Neuronal stem cell (in vitro differentiated cells): ENCODE results near the gene AVPR1B.

Source experiments
- DNase-seq: peaks from one replicate; pipeline ENCODE4 v3.0.0-alpha.2; 2013; ENCODE audit warnings: low spot score
- H2AFZ ChIP-seq: one replicate; pipeline ENCODE4 v1.6.1; 2013; ENCODE audit warnings: mild to moderate bottlenecking, low read length, inconsistent platforms
- H2AK5ac ChIP-seq: 2 replicates; pipeline ENCODE4 v1.6.1; 2013; ENCODE audit warnings: low read depth, mild to moderate bottlenecking, inconsistent platforms, low read length, moderate library complexity, mixed read lengths
- H2BK120ac ChIP-seq: 2 replicates; pipeline ENCODE4 v1.6.1; 2013; ENCODE audit warnings: low read depth, mild to moderate bottlenecking, inconsistent platforms, low read length, moderate library complexity, mixed read lengths
- H2BK12ac ChIP-seq: one replicate; pipeline ENCODE4 v1.6.1; 2013; ENCODE audit warnings: low read length, inconsistent platforms
- H2BK15ac ChIP-seq: 2 replicates; pipeline ENCODE4 v1.6.1; 2013; ENCODE audit warnings: mild to moderate bottlenecking, low read length, inconsistent platforms, mixed read lengths
- H2BK5ac ChIP-seq: one replicate; pipeline ENCODE4 v1.6.1; 2013; ENCODE audit warnings: inconsistent platforms, mild to moderate bottlenecking, low read length, moderate library complexity
- H3K14ac ChIP-seq: one replicate; pipeline ENCODE4 v1.6.1; 2013; ENCODE audit warnings: low read length, inconsistent platforms
- H3K18ac ChIP-seq: 2 replicates; pipeline ENCODE4 v1.6.1; 2013; ENCODE audit warnings: low read length, inconsistent platforms
- H3K23ac ChIP-seq: 2 replicates; pipeline ENCODE4 v1.6.1; 2013; ENCODE audit warnings: low read depth, mild to moderate bottlenecking, mixed read lengths, low read length, inconsistent platforms; ENCODE audit not compliant: poor library complexity
- H3K27ac ChIP-seq: replicated peaks from 3 replicates; pipeline ENCODE4 v1.5.1; 2013; ENCODE audit warnings: low read length, inconsistent platforms
- H3K27me3 ChIP-seq, 3 experiments: 2 replicates each; pipeline ENCODE4 v1.6.1; 2013; ENCODE audit warnings: low read length in 3 of 3, mild to moderate bottlenecking in 2 of 3, inconsistent platforms in 1 of 3, low read depth in 1 of 3, mixed read lengths in 1 of 3, moderate library complexity in 1 of 3; ENCODE audit not compliant: control insufficient read depth in 3 of 3, insufficient read depth in 3 of 3
- H3K36me3 ChIP-seq, 2 donors: replicated peaks in 1 of 2; 2 replicates each; pipeline ENCODE4 v1.6.1; 2013; ENCODE audit warnings: low read length in 2 of 2; ENCODE audit not compliant: control insufficient read depth in 2 of 2, insufficient read depth in 2 of 2
- H3K4ac ChIP-seq: 2 replicates; pipeline ENCODE4 v1.6.1; 2013; ENCODE audit warnings: inconsistent platforms, mild to moderate bottlenecking, low read length, moderate library complexity
- H3K4me1 ChIP-seq, 2 donors: 1 replicate in 1 of 2; 2 replicates in 1 of 2; pipeline ENCODE4 v1.6.1; 2013; ENCODE audit warnings: low read length in 2 of 2, low read depth in 1 of 2; ENCODE audit not compliant: control insufficient read depth in 2 of 2, insufficient read depth in 1 of 2
- H3K4me2 ChIP-seq: one replicate; pipeline ENCODE4 v1.6.1; 2013; ENCODE audit warnings: mild to moderate bottlenecking, low read length, inconsistent platforms; ENCODE audit not compliant: insufficient read depth, poor library complexity, severe bottlenecking
- H3K4me3 ChIP-seq, 2 donors: 2 replicates each; pipeline ENCODE4 v1.5.1; 2013; ENCODE audit warnings: low read length in 2 of 2, mild to moderate bottlenecking in 2 of 2, inconsistent platforms in 1 of 2, moderate library complexity in 1 of 2
- H3K79me1 ChIP-seq: one replicate; pipeline ENCODE4 v1.6.1; 2013; ENCODE audit warnings: low read depth, mild to moderate bottlenecking, inconsistent platforms, low read length, moderate library complexity
- H3K9ac ChIP-seq: one replicate; pipeline ENCODE4 v1.6.1; 2013; ENCODE audit warnings: mild to moderate bottlenecking, low read depth, low read length, inconsistent platforms; ENCODE audit not compliant: poor library complexity
- H3K9me3 ChIP-seq, 2 donors: replicated peaks in 1 of 2; 2 replicates each; pipeline versions ENCODE3 to v1.6.1; 2013; ENCODE audit warnings: low read length in 2 of 2, mild to moderate bottlenecking in 2 of 2, inconsistent platforms in 1 of 2, low read depth in 1 of 2, mixed read lengths in 1 of 2, moderate library complexity in 1 of 2; ENCODE audit not compliant: control insufficient read depth in 2 of 2, insufficient read depth in 1 of 2
- H4K8ac ChIP-seq: one replicate; pipeline ENCODE4 v1.6.1; 2013; ENCODE audit warnings: low read depth, mild to moderate bottlenecking, inconsistent platforms, low read length, moderate library complexity
- H4K91ac ChIP-seq: one replicate; pipeline ENCODE4 v1.6.1; 2013; ENCODE audit warnings: low read length, low read depth, mild to moderate bottlenecking, inconsistent platforms; ENCODE audit not compliant: poor library complexity
- WGBS, 2 donors: extraction: QIAGEN DNeasy Blood & Tissue Kit; methylation state at CpG; one replicate each; pipeline ENCODE4 v1.1.7; 2013; ENCODE audit warnings: missing lambda C conversion rate in 2 of 2, mixed read lengths in 1 of 2; ENCODE audit not compliant: insufficient read length in 2 of 2, insufficient replicate concordance in 1 of 2; ENCODE audit errors: extremely low coverage in 2 of 2; 5-methylcytosine and 5-hydroxymethylcytosine counted together

The AVPR1B gene

DNA sequence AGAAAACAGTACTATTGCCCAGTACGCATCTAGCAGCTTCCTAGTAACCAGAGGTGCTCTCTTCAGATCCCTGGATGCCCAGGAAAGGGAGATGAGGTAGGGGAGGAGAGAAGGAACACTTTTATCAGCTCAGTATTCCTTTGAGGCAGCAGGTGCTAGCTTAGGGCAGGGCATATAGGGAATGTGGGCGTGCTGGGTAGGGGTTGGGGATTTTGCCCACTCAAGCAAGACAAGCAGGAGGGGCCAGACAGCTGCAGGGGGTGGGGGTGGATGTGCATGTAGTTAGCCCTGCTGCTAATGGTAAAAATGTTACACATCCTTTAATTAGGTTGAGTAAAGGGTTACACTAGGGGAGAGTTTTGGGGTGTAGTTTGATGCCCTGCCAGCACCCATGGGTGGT lies 18.1 kb upstream of the AVPR1B start:
- Histone ChIP-seq H3K4me1 (peaks cover 0 to 1% of the 10 kb centered on the region in 2 donors), H2BK5ac (no peak overlapping the region), H2AFZ (no peak overlapping the region), H2BK120ac (no peak overlapping the region), H3K4ac (no peak overlapping the region), H3K79me1 (no peaks in the 10 kb centered on the region), H3K9me3 (no peaks in the 10 kb centered on the region), H3K14ac (no peak overlapping the region), H3K4me3 (no peak overlapping the region), H2BK12ac (no peak overlapping the region), H3K18ac (no peak overlapping the region), H3K9ac (no peak overlapping the region), H3K4me2 (no peak overlapping the region), H3K36me3 (no peaks in the 10 kb centered on the region), H3K27me3 (peaks cover 0 to 17% (median 0%) of the 10 kb centered on the region in 3 experiments), H4K91ac (no peak overlapping the region), H2AK5ac (no peak overlapping the region), H4K8ac (no peak overlapping the region), H3K27ac (no peak overlapping the region), H3K23ac (no peak overlapping the region), H2BK15ac (no peak overlapping the region)
- DNase-seq = no peak
- WGBS, 2 donors = no CpG with 5 or more reads among the region's 2 CpGs

DNA sequence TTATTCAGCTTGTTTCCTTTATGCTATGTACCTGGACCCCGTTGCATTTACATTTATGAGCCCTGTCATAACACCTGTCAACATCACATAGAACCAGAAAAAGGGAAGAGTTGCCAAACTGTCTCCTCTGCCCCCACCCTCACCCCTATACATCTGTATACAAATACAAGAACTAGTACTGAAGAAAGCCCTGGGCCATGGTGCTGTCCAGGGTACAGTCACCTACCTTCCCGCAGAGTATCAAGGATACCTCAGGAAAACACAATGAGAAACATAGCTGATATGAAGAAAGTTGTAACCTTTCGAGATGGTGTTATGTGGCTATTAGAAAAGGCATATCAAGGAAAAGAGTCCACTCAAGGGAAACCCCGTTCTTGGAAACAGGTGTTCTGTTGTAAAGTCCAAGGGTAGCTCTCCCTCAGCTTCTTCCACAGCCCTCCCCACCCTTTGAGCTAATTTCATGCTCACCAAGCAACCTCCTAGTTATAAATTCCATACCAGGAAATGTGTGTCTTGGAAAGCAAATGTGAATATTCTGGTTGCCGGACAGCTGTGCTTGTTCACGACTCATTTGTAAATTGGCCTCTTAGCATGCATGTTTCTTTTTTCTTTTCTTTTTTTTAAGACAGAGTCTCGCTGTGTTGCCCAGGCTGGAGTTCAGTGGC lies 16.7 kb upstream of the AVPR1B start:
- no peak overlapping the region for H3K23ac ChIP-seq
- peaks cover 0 to 24% (median 0%) of the 10 kb centered on the region in 3 experiments for H3K27me3 ChIP-seq
- H3K4ac ChIP-seq = no peak overlapping the region
- no peak overlapping the region for H3K4me3 ChIP-seq
- no peak overlapping the region for H2AK5ac ChIP-seq
- no CpG with 5 or more reads among the region's 7 CpGs for WGBS, 2 donors
- H2BK5ac ChIP-seq = no peak overlapping the region
- DNase-seq = no peak
- H3K4me2 ChIP-seq = no peak overlapping the region
- no peaks in the 10 kb centered on the region for H3K9me3 ChIP-seq
- no peak overlapping the region for H4K91ac ChIP-seq
- H3K18ac ChIP-seq = no peak overlapping the region
- H3K9ac ChIP-seq = no peak overlapping the region
- no peaks in the 10 kb centered on the region for H3K79me1 ChIP-seq
- no peak overlapping the region for H3K27ac ChIP-seq
- H2AFZ ChIP-seq = no peak overlapping the region
- H2BK15ac ChIP-seq = no peak overlapping the region
- H3K36me3 ChIP-seq = no peaks in the 10 kb centered on the region
- no peak overlapping the region for H2BK12ac ChIP-seq
- no peak overlapping the region for H4K8ac ChIP-seq
- H2BK120ac ChIP-seq = no peak overlapping the region
- H3K14ac ChIP-seq = no peak overlapping the region
- H3K4me1 ChIP-seq = peaks cover 0 to 1% of the 10 kb centered on the region in 2 donors

DNA sequence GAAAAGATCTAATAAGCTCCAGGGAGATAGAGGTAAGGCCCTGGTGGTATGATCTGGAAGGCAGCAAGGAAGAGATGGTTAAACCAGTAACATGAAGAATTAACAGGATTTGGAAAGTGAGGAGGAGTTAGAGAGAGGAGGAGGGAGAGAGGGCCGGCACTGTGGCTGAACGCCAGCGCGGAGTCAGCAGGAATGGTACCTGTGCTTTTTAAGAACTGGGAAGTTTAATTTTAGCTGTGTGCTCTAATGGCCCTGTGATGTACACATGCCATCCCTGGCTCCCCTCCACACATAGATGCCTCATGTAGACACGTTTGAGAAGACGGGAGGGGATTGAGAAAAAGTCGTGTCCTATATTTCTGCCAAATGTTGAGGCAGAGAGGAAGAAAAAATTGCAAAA lies 13.8 kb upstream of the AVPR1B start:
- Histone ChIP-seq H3K27ac (no peak overlapping the region), H3K4ac (no peak overlapping the region), H3K36me3 (no peaks in the 10 kb centered on the region), H2BK15ac (no peak overlapping the region), H3K79me1 (no peaks in the 10 kb centered on the region), H3K18ac (no peak overlapping the region), H2AFZ (no peak overlapping the region), H3K23ac (no peak overlapping the region), H2BK5ac (no peak overlapping the region), H2BK12ac (no peak overlapping the region), H4K8ac (no peak overlapping the region), H3K4me2 (no peak overlapping the region), H3K9me3 (peaks cover 0 to 2% of the 10 kb centered on the region in 2 donors), H3K4me3 (no peak overlapping the region), H3K4me1 (peaks cover 0 to 1% of the 10 kb centered on the region in 2 donors), H3K14ac (no peak overlapping the region), H3K9ac (no peak overlapping the region), H2AK5ac (no peak overlapping the region), H2BK120ac (no peak overlapping the region), H3K27me3 (peaks cover 0 to 38% (median 0%) of the 10 kb centered on the region in 3 experiments), H4K91ac (no peak overlapping the region)
- no CpG with 5 or more reads among the region's 7 CpGs for WGBS, 2 donors
- no peak for DNase-seq

DNA sequence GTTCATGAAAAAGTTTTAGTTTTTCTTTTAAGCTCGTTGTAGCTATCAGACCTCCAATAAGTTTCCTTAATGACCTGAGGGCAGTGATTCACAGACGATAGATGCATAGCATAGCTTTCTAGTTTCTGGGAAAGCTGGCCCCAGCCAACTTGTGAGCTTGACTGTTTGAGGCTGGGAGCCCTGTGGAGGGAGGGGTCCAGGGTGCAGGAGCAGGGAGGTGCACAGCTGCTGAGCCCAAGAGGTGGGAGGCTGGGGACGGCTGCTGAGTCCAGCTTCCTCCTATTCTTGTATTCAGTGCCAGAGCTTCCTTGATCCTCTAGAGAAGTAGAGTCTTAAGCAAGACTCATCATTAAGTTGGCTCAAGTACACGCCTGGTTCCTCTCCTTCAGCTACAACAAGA lies 11.0 kb upstream of the AVPR1B start:
- Histone ChIP-seq H3K27me3 (peaks cover 0 to 39% (median 0%) of the 10 kb centered on the region in 3 experiments), H2BK15ac (no peak overlapping the region), H3K27ac (no peak overlapping the region), H3K9ac (no peak overlapping the region), H3K4me3 (no peak overlapping the region), H4K91ac (no peak overlapping the region), H2AFZ (no peak overlapping the region), H2AK5ac (no peak overlapping the region), H3K9me3 (peaks cover 0 to 2% of the 10 kb centered on the region in 2 donors), H3K36me3 (no peaks in the 10 kb centered on the region), H3K23ac (no peak overlapping the region), H3K4ac (no peak overlapping the region), H3K4me1 (no peaks in the 10 kb centered on the region), H3K14ac (no peak overlapping the region), H3K4me2 (no peak overlapping the region), H2BK120ac (no peak overlapping the region), H3K18ac (no peak overlapping the region), H2BK12ac (no peak overlapping the region), H3K79me1 (no peaks in the 10 kb centered on the region), H4K8ac (no peak overlapping the region), H2BK5ac (no peak overlapping the region)
- WGBS, 2 donors = no CpG with 5 or more reads among the region's 4 CpGs
- DNase-seq = no peak
